Putamen (tissue), 1 donor: ENCODE data around the gene RNF144A.
A peak's percentile ranks its signal among the peaks of the same experiment; 100 is the strongest.
"Not testable (repeated sequence)": the region's sequence is repeated elsewhere in the genome, so short reads cannot be mapped to it uniquely, and the experiment has no call there.

Experiments used
- DNase-seq: peaks from one replicate; pipeline ENCODE4 v3.0.0-alpha.2; 2016; ENCODE audit warnings: low spot score

Gene RNF144A

GRCh38 chr2:6917071-6917760 lies at the start of gene RNF144A:
Gene RNF144A (plus strand): TSS chr2:6917412. CDS start chr2:6996927, 79,515 bp downstream.
- peak; percentile 84 for DNase-seq

- DNase-seq = no peak
These were observed 44.8 kb upstream of the RNF144A start for GRCh38 chr2:6872394-6872793.

- no peak for DNase-seq
These were observed 43.2 kb upstream of the RNF144A start for GRCh38 chr2:6874032-6874431.

GRCh38 chr2:6876309-6876708 lies 40.9 kb upstream of the RNF144A start:
- no peak for DNase-seq

- no peak for DNase-seq
These were observed 39.6 kb upstream of the RNF144A start, which contains the start of gene RSAD2 for GRCh38 chr2:6877402-6878304. Gene RSAD2 (plus strand): TSS chr2:6877777. CDS start chr2:6877801, 24 bp downstream.

- no peak for DNase-seq
These were observed 38.7 kb upstream of the RNF144A start for GRCh38 chr2:6878549-6878948.

GRCh38 chr2:6879011-6879410 lies 38.2 kb upstream of the RNF144A start:
- DNase-seq = no peak

- DNase-seq = no peak
These were observed 36.9 kb upstream of the RNF144A start for GRCh38 chr2:6880200-6880733.

- DNase-seq = no peak
These were observed 36.2 kb upstream of the RNF144A start for GRCh38 chr2:6881046-6881445.

- no peak for DNase-seq
These were observed 35.7 kb upstream of the RNF144A start for GRCh38 chr2:6881516-6881915.

GRCh38 chr2:6883448-6884122 lies 33.6 kb upstream of the RNF144A start:
- DNase-seq = no peak

GRCh38 chr2:6885551-6885950 lies 31.7 kb upstream of the RNF144A start:
- DNase-seq = no peak

GRCh38 chr2:6885968-6886367 lies 31.2 kb upstream of the RNF144A start:
- DNase-seq = no peak

GRCh38 chr2:6887751-6888192 lies 29.4 kb upstream of the RNF144A start:
- DNase-seq = no peak

- DNase-seq = no peak
These were observed 28.5 kb upstream of the RNF144A start for GRCh38 chr2:6888724-6889123.

GRCh38 chr2:6893876-6894482 lies 23.2 kb upstream of the RNF144A start:
- no peak for DNase-seq

- DNase-seq = no peak
These were observed 20.1 kb upstream of the RNF144A start for GRCh38 chr2:6896930-6897759.

- DNase-seq = not testable (repeated sequence)
These were observed 14.6 kb upstream of the RNF144A start for GRCh38 chr2:6902581-6902980.

- no peak for DNase-seq
These were observed 11.5 kb upstream of the RNF144A start for GRCh38 chr2:6905668-6906067.

- DNase-seq = no peak
These were observed 11.0 kb upstream of the RNF144A start for GRCh38 chr2:6906165-6906741.
